ENCODE data around the gene HS3ST6.
"Not testable (repeated sequence)": the region's sequence is repeated elsewhere in the genome, so short reads cannot be mapped to it uniquely, and the experiment has no call there.

HS3ST6 gene

GRCh38 chr16:1950047-1950446 lies 31.8 kb upstream of the HS3ST6 start:
- DNase-seq: no peak
- intact Hi-C loops (cut with DNase I): no loop called here

DNA sequence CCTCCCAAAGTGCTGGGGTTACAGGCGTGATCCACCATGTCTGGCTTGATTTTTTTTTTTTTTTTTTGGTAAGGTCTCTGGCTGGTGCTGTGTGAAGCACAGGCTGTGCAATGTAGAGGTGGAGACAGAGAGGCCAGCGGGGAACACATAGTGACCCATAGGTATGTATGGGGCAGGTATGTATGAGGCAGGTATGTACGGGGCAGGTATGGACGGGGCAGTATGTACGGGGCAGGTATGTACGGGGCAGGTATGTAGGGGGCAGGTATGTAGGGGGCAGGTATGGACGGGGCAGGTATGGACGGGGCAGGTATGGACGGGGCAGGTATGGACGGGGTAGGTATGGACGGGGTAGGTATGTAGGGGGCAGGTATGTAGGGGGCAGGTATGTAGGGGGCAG lies 31.3 kb upstream of the HS3ST6 start:
- DNase-seq: no peak
- intact Hi-C loops (cut with DNase I): no loop called here

GRCh38 chr16:1947369-1947670 lies 29.1 kb upstream of the HS3ST6 start:
- no peak for DNase-seq
- intact Hi-C loops (cut with DNase I): no loop called here

DNA sequence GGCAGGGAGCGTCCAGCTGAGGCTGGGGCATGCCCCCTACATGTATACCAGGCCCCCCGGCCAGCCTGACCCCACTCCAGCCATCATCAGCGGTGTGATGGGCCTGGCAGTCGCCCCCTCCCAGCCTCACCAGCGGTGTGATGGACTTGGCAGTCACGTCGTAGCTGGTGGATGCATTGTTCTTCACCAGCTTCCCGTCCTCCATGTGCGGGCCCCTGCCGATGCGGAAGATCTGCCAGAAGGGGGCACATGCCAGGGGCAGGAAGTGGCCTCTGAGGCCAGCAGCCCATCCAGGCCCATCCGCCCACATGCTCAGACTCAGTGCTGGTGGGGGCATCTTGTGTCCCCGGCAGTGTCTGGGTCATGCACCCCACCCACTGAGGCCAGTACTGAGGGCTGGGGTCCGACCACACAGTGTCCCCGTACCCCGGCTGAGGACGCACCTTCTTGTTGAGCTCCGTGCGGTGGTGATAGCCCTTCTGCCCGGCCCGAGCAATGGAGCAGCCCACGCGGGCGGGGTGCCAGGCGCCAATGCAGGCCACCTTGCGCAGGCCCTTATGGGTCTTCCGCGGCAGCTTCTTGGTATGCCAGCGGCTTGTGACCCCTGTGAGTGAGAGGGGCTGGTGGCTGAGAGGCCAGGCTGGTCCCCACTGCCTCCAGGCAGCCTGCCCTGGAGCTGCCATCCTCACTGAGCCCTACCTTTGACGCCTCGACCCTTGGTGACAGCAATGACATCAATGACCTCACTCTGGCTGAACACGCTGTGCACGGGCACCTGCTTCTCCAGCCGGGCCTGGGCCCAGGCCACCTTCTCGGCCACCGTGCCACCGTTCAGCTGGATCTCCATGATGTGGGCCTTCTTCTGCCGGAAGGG lies 28.5 kb upstream of the HS3ST6 start:
- intact Hi-C loops (cut with DNase I): no loop called here
- no peak for DNase-seq

- intact Hi-C loops (cut with DNase I): no loop called here
Observed at GRCh38 chr16:1945559-1946391, 27.6 kb upstream of the HS3ST6 start.

DNA sequence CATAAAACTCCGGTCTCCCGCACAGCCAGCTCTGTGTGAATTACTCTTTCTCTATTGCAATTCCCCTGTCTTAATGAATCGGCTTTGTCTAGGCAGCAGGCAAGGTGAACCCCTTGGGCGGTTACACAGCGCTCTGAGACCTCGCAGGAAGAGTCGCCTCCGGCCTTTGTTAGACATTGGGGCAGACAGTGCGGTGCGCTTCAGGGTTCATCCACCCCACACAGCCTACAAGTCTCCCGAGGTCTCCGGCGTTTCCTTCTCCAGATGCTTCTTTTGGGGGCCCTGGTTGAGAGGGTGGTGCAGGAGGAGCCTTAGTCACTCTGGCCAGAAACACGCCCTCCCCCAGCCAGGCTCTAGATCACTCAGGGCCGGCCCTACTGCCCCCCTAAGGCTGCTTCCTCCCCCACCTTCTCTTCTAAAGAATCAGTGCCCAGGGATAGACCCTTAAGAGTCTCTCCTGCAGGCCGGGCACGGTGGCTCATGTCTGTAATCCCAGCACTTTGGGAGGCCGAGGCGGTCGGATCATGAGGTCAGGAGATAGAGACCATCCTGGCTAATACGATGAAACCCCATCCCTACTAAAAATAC lies 26.5 kb upstream of the HS3ST6 start:
- intact Hi-C loops (cut with DNase I): no loop called here
- no peak for DNase-seq

More at GRCh38 chr16:1945559-1946391, 27.6 kb upstream of the HS3ST6 start:
- DNase-seq: no peak

DNA sequence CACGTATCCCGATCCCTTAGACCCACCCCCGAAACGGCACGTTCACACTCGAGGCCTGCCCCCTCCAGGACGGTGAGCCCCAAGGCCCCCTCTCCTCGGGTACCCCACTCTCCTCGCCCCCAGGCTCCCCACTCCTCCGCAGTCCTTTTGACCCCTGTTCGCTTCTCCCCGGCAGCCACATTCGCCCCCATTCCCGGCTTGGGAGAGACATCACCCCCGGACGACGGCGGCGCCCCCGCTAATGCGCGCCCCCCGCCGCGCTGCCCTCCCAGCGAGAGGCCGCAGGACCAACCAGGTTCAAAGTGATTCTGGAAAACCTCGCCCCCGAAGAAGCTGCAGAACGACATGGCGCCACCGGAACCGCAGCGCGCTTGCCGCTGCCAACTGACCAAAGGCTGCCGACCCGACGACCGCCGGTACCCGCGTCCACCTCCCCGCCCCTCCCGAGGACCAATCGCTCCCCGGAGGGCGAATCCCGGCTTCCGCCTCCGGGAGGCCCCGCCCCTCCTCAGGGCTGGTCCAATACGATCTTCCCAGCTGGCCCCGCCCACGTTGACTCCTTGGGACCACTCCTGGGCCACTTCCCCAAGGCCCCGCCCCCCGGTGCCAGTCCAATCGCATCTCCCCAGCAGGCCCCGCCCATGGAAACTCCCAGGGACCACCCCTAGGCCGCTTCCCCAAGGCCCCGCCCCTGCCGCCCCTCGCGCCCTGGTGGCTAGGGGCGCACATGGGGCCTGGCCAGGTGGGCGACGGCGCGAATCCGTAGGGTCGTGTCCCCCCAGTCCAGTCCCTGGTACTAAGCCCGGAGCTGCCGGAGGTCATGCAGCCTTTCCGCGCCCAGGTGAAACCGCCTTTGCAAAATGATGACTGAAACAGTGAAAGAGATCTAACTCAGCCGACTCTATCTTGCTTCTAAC lies 24.9 kb upstream of the HS3ST6 start, which contains the start of gene MSRB1:
MSRB1 (minus strand) TSS at position 390 of the 917 bp plus-strand sequence; CDS start at position 347, 43 bp downstream.
- intact Hi-C loops (cut with DNase I): no loop called here
- DNase-seq: peak; percentile 98 to 100 (median 100)

DNA sequence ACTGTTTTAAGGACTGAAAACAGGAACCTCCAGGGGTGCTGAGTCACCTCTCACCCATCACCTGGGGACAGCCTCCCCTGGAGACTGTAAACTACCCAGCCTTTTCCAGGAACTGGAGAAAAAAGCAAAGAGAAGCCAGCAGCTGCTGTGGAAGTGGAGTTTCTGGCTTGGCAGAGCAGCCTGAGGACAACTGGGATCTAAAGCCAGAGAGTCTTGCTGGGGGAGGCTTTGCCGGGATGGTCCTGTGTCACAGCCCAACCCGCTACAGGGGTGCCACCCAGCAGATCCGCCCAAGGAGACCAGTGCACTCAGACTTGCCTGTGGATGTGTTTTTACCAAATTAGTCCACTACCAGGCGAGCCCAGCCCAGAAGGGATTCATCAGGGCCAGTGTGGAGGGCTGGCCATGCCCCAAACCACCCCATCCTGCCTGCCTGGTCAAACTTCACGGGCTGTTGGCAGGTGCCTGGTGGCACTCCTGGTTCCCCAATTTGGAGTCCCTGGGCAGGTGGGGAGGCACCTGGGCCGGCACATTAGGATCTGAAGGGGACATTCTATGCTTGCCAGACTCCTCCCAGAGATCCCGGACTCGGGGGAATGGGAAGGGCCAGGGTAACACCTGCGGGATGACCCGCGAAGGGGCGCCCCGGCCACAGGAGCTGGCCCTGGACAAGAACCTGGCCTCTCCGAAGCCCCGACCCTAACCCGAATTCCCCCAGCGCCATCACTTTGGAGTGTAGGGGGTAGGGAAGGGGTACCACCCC lies 24.0 kb upstream of the HS3ST6 start:
- intact Hi-C loops (cut with DNase I): no loop called here
- no peak for DNase-seq

- intact Hi-C loops (cut with DNase I): no loop called here
- DNase-seq: peak in 5 of 42 donors; percentile 28 to 64 (median 52)
Observed at GRCh38 chr16:1941162-1942046, 23.2 kb upstream of the HS3ST6 start.

- no peak for DNase-seq
- intact Hi-C loops (cut with DNase I): no loop called here
Observed at GRCh38 chr16:1940273-1941161, 22.3 kb upstream of the HS3ST6 start.

DNA sequence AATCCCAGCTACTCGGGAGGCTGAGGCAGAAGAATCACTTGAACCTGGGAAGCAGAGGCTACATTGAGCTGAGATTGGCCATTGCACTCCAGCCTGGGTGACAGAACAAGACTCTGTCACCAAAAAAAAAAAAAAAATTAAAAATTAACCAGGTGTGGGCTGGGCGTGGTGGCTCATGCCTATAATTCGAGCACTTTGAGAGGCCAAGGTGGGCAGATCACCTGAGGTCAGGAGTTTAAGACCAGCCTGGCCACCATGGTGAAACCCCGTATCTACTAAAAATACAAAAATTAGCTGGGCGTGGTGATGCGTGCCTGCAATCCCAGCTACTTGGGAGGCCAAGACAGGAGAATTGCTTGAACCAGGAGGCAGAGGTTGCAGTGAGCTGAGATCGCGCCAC lies 21.6 kb upstream of the HS3ST6 start:
- DNase-seq; intact Hi-C loops (cut with DNase I): not testable (repeated sequence)

GRCh38 chr16:1938910-1939309 lies 20.7 kb upstream of the HS3ST6 start:
- intact Hi-C loops (cut with DNase I): no loop called here
- peak in 7 of 42 donors; percentile 31 to 60 (median 42) for DNase-seq

- intact Hi-C loops (cut with DNase I): no loop called here
- peak in 3 of 42 donors; percentile 16 to 38 (median 28) for DNase-seq
Observed at GRCh38 chr16:1938316-1938715, 20.1 kb upstream of the HS3ST6 start.

DNA sequence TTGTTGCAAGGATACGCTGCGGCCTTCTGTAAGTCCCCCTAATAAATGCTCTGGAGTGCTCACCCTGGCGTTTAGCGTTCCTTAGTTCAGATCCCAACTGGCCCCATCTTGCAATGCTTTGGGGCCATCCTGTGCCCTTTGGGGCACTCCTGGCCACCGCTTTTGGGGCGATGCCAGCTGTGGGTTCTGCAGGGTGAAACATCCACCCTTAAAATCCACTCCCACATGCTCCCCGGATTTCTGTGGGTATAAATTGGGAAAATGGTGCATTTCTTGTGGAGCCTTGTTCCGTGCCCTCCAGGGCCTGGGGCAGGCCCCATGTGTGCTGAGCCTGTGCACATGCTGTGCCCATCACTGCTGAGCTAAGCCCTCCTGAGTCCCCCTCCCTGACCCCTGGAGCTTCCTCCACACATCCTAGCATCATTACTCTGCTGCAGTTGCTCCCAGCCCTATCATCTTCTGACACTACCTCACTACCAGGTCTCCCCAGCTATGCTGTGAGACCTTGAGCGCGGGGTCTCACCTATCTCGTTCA lies 18.8 kb upstream of the HS3ST6 start:
- DNase-seq: no peak
- intact Hi-C loops (cut with DNase I): no loop called here

DNA sequence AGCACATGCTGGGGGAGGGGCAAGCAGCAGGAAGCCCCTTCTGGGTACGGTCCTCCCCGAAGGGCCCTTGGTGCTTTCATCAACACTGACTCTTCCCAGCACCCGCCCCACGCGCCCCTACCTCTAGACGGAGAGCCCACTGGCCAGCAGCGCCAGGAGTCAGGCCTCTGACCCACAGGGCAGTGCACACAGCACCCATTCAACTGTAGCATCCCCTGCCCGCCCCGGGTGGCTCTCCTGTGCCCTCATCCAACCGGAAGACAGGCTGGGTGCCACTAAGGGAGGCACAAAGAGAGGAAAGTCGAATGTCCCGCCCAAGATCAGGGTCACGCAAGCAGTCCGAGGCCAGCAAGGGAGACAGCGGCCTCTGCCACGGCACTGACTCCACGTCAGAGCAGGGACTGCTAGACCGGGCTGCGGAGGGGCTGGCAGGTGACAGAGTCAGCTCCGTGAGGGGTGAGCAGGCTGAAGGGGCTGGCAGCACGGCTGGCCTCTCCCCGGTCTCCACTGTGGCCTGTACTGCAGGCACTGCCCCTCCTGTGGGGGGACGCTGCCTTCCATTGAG lies 15.0 kb upstream of the HS3ST6 start:
- DNase-seq: no peak
- intact Hi-C loops (cut with DNase I): no loop called here
